ACC112 (cell line): ENCODE measurements around the gene GOLGA8N.

ENCODE experiments used
- H2AFZ ChIP-seq: fragments of 200-600 bp; sonication (generic); one replicate; pipeline ENCODE4 v1.6.0; 2017; ENCODE audit warnings: antibody characterized with exemption, low read length; ENCODE audit not compliant: unreplicated experiment
- H3K27ac ChIP-seq: fragments of 200-600 bp; sonication (generic); 2 replicates; pipeline ENCODE4 v1.5.1; 2014; ENCODE audit warnings: low read depth, mild to moderate bottlenecking, antibody characterized with exemption, low read length, moderate library complexity
- H3K27me3 ChIP-seq: fragments of 200-600 bp; sonication (generic); 2 replicates; pipeline ENCODE4 v1.6.1; 2014; ENCODE audit warnings: mild to moderate bottlenecking, antibody characterized with exemption, low read length, moderate library complexity, mixed read lengths; ENCODE audit not compliant: insufficient read depth
- H3K36me3 ChIP-seq: fragments of 200-600 bp; sonication (generic); 2 replicates; pipeline ENCODE4 v1.6.1; 2016; ENCODE audit warnings: mild to moderate bottlenecking, antibody characterized with exemption, low read length, moderate library complexity, mixed read lengths; ENCODE audit not compliant: insufficient read depth
- H3K4me1 ChIP-seq: fragments of 200-600 bp; sonication (generic); one replicate; pipeline ENCODE4 v1.6.1; 2016; ENCODE audit warnings: low read length, mixed read lengths; ENCODE audit not compliant: insufficient read depth, unreplicated experiment, control insufficient read depth
- H3K4me3 ChIP-seq: fragments of 200-600 bp; sonication (generic); 2 replicates; pipeline ENCODE4 v1.5.1; 2014; ENCODE audit warnings: mild to moderate bottlenecking, low read depth, low read length
- H3K79me2 ChIP-seq: fragments of 200-600 bp; sonication (generic); one replicate; pipeline ENCODE4 v1.6.0; 2016; ENCODE audit warnings: low read length; ENCODE audit not compliant: control insufficient read depth, unreplicated experiment, insufficient read depth

The GOLGA8N gene

DNA sequence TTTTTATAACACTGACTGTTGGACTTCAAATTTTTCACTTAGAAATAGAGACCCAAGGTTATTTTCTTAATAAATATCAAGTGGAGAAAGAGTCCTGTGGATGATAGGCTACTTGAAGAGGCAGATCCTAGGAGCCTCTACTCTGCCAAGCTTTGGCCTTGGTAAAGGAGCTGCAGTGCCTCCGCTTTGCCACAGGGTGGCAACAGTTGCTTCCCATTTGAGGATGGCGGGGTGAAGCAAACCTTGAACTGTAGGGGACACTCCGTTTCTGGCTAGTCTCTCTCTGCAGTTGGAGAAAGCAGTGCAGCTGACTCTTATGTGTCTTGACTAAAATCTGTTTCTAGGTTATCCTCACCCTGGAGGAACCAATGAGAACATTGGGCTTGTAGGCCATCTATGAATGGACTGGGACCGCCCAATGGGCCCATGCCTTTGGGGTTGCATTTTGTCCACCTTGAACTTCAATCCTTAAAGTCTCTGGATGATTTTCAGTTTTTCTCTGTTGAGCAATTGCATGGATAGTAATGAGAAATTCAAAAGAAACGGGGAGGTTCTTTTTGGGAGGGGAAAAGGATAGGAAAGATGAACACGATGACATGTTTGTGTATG is 58.1 kb downstream of the GOLGA8N start:
- H3K79me2 ChIP-seq = no peaks in the 10 kb centered on the region
- no peak overlapping the region for H2AFZ ChIP-seq
- H3K27me3 ChIP-seq = no peaks in the 10 kb centered on the region
- H3K4me3 ChIP-seq = no peak overlapping the region
- peaks cover 3% of the 10 kb centered on the region; the same call in 1 of the 2 replicates for H3K36me3 ChIP-seq
- H3K4me1 ChIP-seq = peaks cover 18% of the 10 kb centered on the region
- H3K27ac ChIP-seq = no peak overlapping the region

GRCh38 chr15:32652178-32652577 is 58.9 kb downstream of the GOLGA8N start:
- Histone ChIP-seq H3K27me3 (no peaks in the 10 kb centered on the region), H3K36me3 (no peaks in the 10 kb centered on the region; the same call in 1 of the 2 replicates), H2AFZ (no peak overlapping the region), H3K27ac (no peak overlapping the region), H3K4me1 (peaks cover 25% of the 10 kb centered on the region), H3K79me2 (no peaks in the 10 kb centered on the region), H3K4me3 (no peak overlapping the region)

GRCh38 chr15:32656091-32656490 is 62.8 kb downstream of the GOLGA8N start:
- H3K4me1 ChIP-seq = peaks cover 55% of the 10 kb centered on the region
- H3K27ac ChIP-seq = no peak overlapping the region
- H3K27me3 ChIP-seq = no peaks in the 10 kb centered on the region
- H3K79me2 ChIP-seq = no peaks in the 10 kb centered on the region
- no peak overlapping the region for H3K4me3 ChIP-seq
- no peaks in the 10 kb centered on the region; the same call in 1 of the 2 replicates for H3K36me3 ChIP-seq
- no peak overlapping the region for H2AFZ ChIP-seq

DNA sequence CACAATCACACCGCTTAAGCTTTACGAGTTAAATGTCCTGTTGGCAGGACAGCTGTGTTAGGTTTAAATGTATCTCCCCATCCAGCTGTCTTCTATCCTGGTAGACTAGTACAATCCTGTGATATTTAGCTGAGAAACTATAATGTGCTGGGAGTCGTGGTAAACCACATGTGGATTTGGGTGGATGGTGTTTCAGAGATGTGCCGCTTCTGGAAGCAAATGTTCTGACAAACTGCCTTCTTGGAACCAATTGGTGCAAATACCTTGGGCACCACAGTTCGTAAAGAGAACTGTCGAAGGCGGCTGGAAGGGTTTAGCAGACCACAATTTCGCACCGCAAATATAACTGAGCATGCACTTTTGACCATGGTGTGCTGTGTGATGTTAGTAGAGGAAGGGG is 63.2 kb downstream of the GOLGA8N start:
- Histone ChIP-seq H3K4me1 (peaks cover 52% of the 10 kb centered on the region), H2AFZ (no peak overlapping the region), H3K4me3 (no peak overlapping the region), H3K79me2 (no peaks in the 10 kb centered on the region), H3K27me3 (no peaks in the 10 kb centered on the region), H3K27ac (no peak overlapping the region), H3K36me3 (no peaks in the 10 kb centered on the region; the same call in 1 of the 2 replicates)
